ENCODE measurements around the gene TUBGCP4. TPM values are rescaled to one million over a fixed set of nuclear protein-coding genes. Genes with fewer than 3 reads are reported as not detected.

The TUBGCP4 gene
- total RNA-seq, 5 donors from 2014 or later (not counting 1 experiment from before 2014, with no cell fraction given): 10.4 to 24.3 (median 21.3) TPM

GRCh38 chr15:43402255-43402654 lies 31.4 kb downstream of the TUBGCP4 start:
- Mint-ChIP-seq H3K36me3 (peaks cover 63% of the 10 kb centered on the region), H3K27me3 (no peaks in the 10 kb centered on the region), H3K4me3 (no peak overlapping the region), H3K27ac (peak overlapping the region in 1 of 2 donors; percentile 2), H3K9me3 (no peaks in the 10 kb centered on the region), H3K4me1 (peaks cover 2 to 9% (median 8%) of the 10 kb centered on the region in 3 donors)
- DNase-seq: no peak
- ChIA-PET CTCF (no interaction called here), POLR2A (no interaction called here)
- Histone ChIP-seq H3K36me3 (ENCODE audit: control insufficient read depth in 2 of 2, extremely low read depth in 1 of 2, insufficient read depth in 1 of 2, low read length in 1 of 2) (peaks cover 3 to 71% of the 10 kb centered on the region in 2 donors), H3K27me3 (replicated peaks in 1 of 2; ENCODE audit: control insufficient read depth in 2 of 2, extremely low read depth in 1 of 2, insufficient read depth in 2 of 2, low read length in 1 of 2) (no peaks in the 10 kb centered on the region), H3K4me1 (ENCODE audit: control insufficient read depth in 1 of 2, extremely low read depth in 1 of 2, insufficient read depth in 2 of 2, low read length in 2 of 2) (no peaks in the 10 kb centered on the region), H3K4me3 (ENCODE audit: control insufficient read depth in 1 of 2, extremely low read depth in 1 of 2, low read length in 1 of 2) (no peak overlapping the region), H3K9me3 (no peaks in the 10 kb centered on the region), H3K27ac (ENCODE audit: low read length) (no peak overlapping the region)
- 90% methylated on average over 2 of the region's 3 CpGs for whole genome bisulfite sequencing (ENCODE audit: insufficient coverage)
- no peak for ATAC-seq (replicated peaks in 1 of 4)

DNA sequence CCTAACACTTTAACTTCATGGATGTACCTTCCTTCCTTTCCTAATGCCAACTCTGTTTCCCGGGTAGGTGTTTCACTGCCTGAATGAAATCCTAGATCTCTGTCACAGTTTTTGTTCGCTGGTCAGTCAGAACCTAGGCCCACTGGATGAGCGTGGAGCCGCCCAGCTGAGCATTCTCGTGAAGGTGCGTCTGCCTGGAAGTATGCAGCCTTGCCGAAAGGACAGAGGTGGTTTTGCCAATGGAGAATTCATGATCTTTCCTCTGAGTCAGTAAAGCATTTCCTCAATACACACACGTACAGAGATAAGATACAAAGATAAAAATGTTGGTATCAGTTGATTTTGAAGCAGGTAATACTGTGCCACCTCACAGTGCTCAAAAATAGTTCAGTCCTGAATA lies 32.7 kb downstream of the TUBGCP4 start:
- Mint-ChIP-seq H3K4me3 (no peak overlapping the region), H3K27ac (peak overlapping the region in 1 of 2 donors; percentile 36), H3K9me3 (no peaks in the 10 kb centered on the region), H3K36me3 (peaks cover 66% of the 10 kb centered on the region), H3K27me3 (no peaks in the 10 kb centered on the region), H3K4me1 (peaks cover 2 to 9% (median 8%) of the 10 kb centered on the region in 3 donors)
- H3K4me1 ChIP-seq (ENCODE audit: control insufficient read depth in 1 of 2, extremely low read depth in 1 of 2, insufficient read depth in 2 of 2, low read length in 2 of 2): no peaks in the 10 kb centered on the region
- CTCF ChIA-PET: no interaction called here
- no peaks in the 10 kb centered on the region for H3K27me3 ChIP-seq (replicated peaks in 1 of 2; ENCODE audit: control insufficient read depth in 2 of 2, extremely low read depth in 1 of 2, insufficient read depth in 2 of 2, low read length in 1 of 2)
- POLR2A ChIA-PET: no interaction called here
- ATAC-seq (replicated peaks in 1 of 4): no peak
- DNase-seq: no peak
- H3K27ac ChIP-seq (ENCODE audit: low read length): no peak overlapping the region
- H3K36me3 ChIP-seq (ENCODE audit: control insufficient read depth in 2 of 2, extremely low read depth in 1 of 2, insufficient read depth in 1 of 2, low read length in 1 of 2): peaks cover 3 to 70% of the 10 kb centered on the region in 2 donors
- no peak overlapping the region for H3K4me3 ChIP-seq (ENCODE audit: control insufficient read depth in 1 of 2, extremely low read depth in 1 of 2, low read length in 1 of 2)
- WGBS (ENCODE audit: insufficient coverage): 96% methylated on average over 4 of the region's 8 CpGs
- H3K9me3 ChIP-seq: no peaks in the 10 kb centered on the region

DNA sequence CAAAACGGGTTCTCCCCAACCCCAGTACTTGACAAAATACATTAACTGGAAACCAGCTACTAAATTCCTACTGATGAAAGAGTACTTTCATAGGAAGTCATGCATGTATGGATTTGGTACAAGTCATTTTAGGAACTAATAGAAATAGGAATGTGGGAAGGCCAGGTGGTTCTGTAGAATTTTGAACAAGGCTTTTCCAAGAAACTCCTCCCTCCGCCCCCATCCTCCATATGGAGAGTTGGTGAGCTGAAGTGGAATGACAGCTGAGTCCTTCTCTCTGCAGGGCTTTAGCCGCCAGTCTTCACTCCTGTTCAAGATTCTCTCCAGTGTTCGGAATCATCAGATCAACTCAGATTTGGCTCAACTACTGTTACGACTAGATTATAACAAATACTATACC lies 33.2 kb downstream of the TUBGCP4 start:
- peaks cover 2 to 9% (median 8%) of the 10 kb centered on the region in 3 donors for H3K4me1 Mint-ChIP-seq
- H3K9me3 ChIP-seq: no peaks in the 10 kb centered on the region
- no peaks in the 10 kb centered on the region for H3K27me3 ChIP-seq (replicated peaks in 1 of 2; ENCODE audit: control insufficient read depth in 2 of 2, extremely low read depth in 1 of 2, insufficient read depth in 2 of 2, low read length in 1 of 2)
- H3K36me3 Mint-ChIP-seq: peaks cover 67% of the 10 kb centered on the region
- H3K4me1 ChIP-seq (ENCODE audit: control insufficient read depth in 1 of 2, extremely low read depth in 1 of 2, insufficient read depth in 2 of 2, low read length in 2 of 2): no peaks in the 10 kb centered on the region
- no peaks in the 10 kb centered on the region for H3K9me3 Mint-ChIP-seq
- ATAC-seq (replicated peaks in 1 of 4): no peak
- CTCF ChIA-PET: no interaction called here
- no peak overlapping the region for H3K4me3 Mint-ChIP-seq
- H3K27ac ChIP-seq (ENCODE audit: low read length): no peak overlapping the region
- no peak overlapping the region for H3K4me3 ChIP-seq (ENCODE audit: control insufficient read depth in 1 of 2, extremely low read depth in 1 of 2, low read length in 1 of 2)
- peaks cover 8 to 72% of the 10 kb centered on the region in 2 donors for H3K36me3 ChIP-seq (ENCODE audit: control insufficient read depth in 2 of 2, extremely low read depth in 1 of 2, insufficient read depth in 1 of 2, low read length in 1 of 2)
- WGBS (ENCODE audit: insufficient coverage): no CpG with 5 or more reads among the region's 5 CpGs
- no peak for DNase-seq
- no peaks in the 10 kb centered on the region for H3K27me3 Mint-ChIP-seq
- peak overlapping the region; percentile 36 to 56 for H3K27ac Mint-ChIP-seq
- POLR2A ChIA-PET: no interaction called here

GRCh38 chr15:43406189-43406588 lies 35.3 kb downstream of the TUBGCP4 start:
- Histone ChIP-seq H3K27ac (ENCODE audit: low read length) (no peak overlapping the region), H3K4me3 (ENCODE audit: control insufficient read depth in 1 of 2, extremely low read depth in 1 of 2, low read length in 1 of 2) (no peak overlapping the region), H3K9me3 (no peaks in the 10 kb centered on the region), H3K27me3 (replicated peaks in 1 of 2; ENCODE audit: control insufficient read depth in 2 of 2, extremely low read depth in 1 of 2, insufficient read depth in 2 of 2, low read length in 1 of 2) (no peaks in the 10 kb centered on the region), H3K36me3 (ENCODE audit: control insufficient read depth in 2 of 2, extremely low read depth in 1 of 2, insufficient read depth in 1 of 2, low read length in 1 of 2) (peaks cover 13 to 71% of the 10 kb centered on the region in 2 donors), H3K4me1 (ENCODE audit: control insufficient read depth in 1 of 2, extremely low read depth in 1 of 2, insufficient read depth in 2 of 2, low read length in 2 of 2) (no peaks in the 10 kb centered on the region)
- Mint-ChIP-seq H3K36me3 (peaks cover 75% of the 10 kb centered on the region), H3K4me1 (peaks cover 2 to 9% (median 8%) of the 10 kb centered on the region in 3 donors), H3K4me3 (no peak overlapping the region), H3K27me3 (no peaks in the 10 kb centered on the region), H3K9me3 (no peaks in the 10 kb centered on the region), H3K27ac (no peak overlapping the region)
- no CpG with 5 or more reads among the region's 2 CpGs for WGBS (ENCODE audit: insufficient coverage)
- CTCF ChIA-PET: interaction anchor here (0.6 to 0.7 kb wide), 2 partner anchors 34 to 833 kb away, joined by 3 read pairs; no protein-coding TSS in a partner anchor
- POLR2A ChIA-PET: no interaction called here
- ATAC-seq (replicated peaks in 1 of 4) (no peak), DNase-seq (no peak)

GRCh38 chr15:43406808-43407207 lies 35.9 kb downstream of the TUBGCP4 start:
- Mint-ChIP-seq H3K27ac (no peak overlapping the region), H3K4me3 (no peak overlapping the region), H3K36me3 (peaks cover 73% of the 10 kb centered on the region), H3K9me3 (no peaks in the 10 kb centered on the region), H3K4me1 (peaks cover 2 to 9% (median 8%) of the 10 kb centered on the region in 3 donors), H3K27me3 (no peaks in the 10 kb centered on the region)
- Histone ChIP-seq H3K36me3 (ENCODE audit: control insufficient read depth in 2 of 2, extremely low read depth in 1 of 2, insufficient read depth in 1 of 2, low read length in 1 of 2) (peaks cover 13 to 73% of the 10 kb centered on the region in 2 donors), H3K9me3 (no peaks in the 10 kb centered on the region), H3K4me3 (ENCODE audit: control insufficient read depth in 1 of 2, extremely low read depth in 1 of 2, low read length in 1 of 2) (no peak overlapping the region), H3K27ac (ENCODE audit: low read length) (no peak overlapping the region), H3K27me3 (replicated peaks in 1 of 2; ENCODE audit: control insufficient read depth in 2 of 2, extremely low read depth in 1 of 2, insufficient read depth in 2 of 2, low read length in 1 of 2) (no peaks in the 10 kb centered on the region), H3K4me1 (ENCODE audit: control insufficient read depth in 1 of 2, extremely low read depth in 1 of 2, insufficient read depth in 2 of 2, low read length in 2 of 2) (no peaks in the 10 kb centered on the region)
- ATAC-seq (replicated peaks in 1 of 4): no peak
- ChIA-PET CTCF (interaction anchor here in 1 of 2 donors (0.7 kb wide), 1 partner anchor 35 kb away, joined by 3 read pairs; no protein-coding TSS in a partner anchor), POLR2A (no interaction called here)
- WGBS (ENCODE audit: insufficient coverage): 92% methylated on average over 2 of the region's 2 CpGs
- DNase-seq: no peak

- CTCF ChIA-PET: no interaction called here
- ATAC-seq (replicated peaks in 1 of 4): no peak
These were observed 37.9 kb downstream of the TUBGCP4 start for GRCh38 chr15:43408789-43409188.

More at GRCh38 chr15:43408789-43409188, 37.9 kb downstream of the TUBGCP4 start:
- H3K9me3 Mint-ChIP-seq: no peaks in the 10 kb centered on the region
- no peaks in the 10 kb centered on the region for H3K27me3 Mint-ChIP-seq
- H3K4me1 Mint-ChIP-seq: peaks cover 2 to 6% (median 5%) of the 10 kb centered on the region in 3 donors
- Histone ChIP-seq H3K27me3 (replicated peaks in 1 of 2; ENCODE audit: control insufficient read depth in 2 of 2, extremely low read depth in 1 of 2, insufficient read depth in 2 of 2, low read length in 1 of 2) (no peaks in the 10 kb centered on the region), H3K9me3 (no peaks in the 10 kb centered on the region), H3K4me1 (ENCODE audit: control insufficient read depth in 1 of 2, extremely low read depth in 1 of 2, insufficient read depth in 2 of 2, low read length in 2 of 2) (no peaks in the 10 kb centered on the region), H3K4me3 (ENCODE audit: control insufficient read depth in 1 of 2, extremely low read depth in 1 of 2, low read length in 1 of 2) (no peak overlapping the region), H3K36me3 (ENCODE audit: control insufficient read depth in 2 of 2, extremely low read depth in 1 of 2, insufficient read depth in 1 of 2, low read length in 1 of 2) (peaks cover 13 to 73% of the 10 kb centered on the region in 2 donors), H3K27ac (ENCODE audit: low read length) (no peak overlapping the region)
- peak overlapping the region in 1 of 2 donors; percentile 75 for H3K27ac Mint-ChIP-seq
- 97% methylated on average over 4 of the region's 4 CpGs for WGBS (ENCODE audit: insufficient coverage)
- H3K36me3 Mint-ChIP-seq: peaks cover 70% of the 10 kb centered on the region
- POLR2A ChIA-PET: no interaction called here
- H3K4me3 Mint-ChIP-seq: no peak overlapping the region
- no peak for DNase-seq
